WERI-Rb-1 (cell line): ENCODE measurements around the gene CCDC160.
"Not testable (repeated sequence)": the region's sequence is repeated elsewhere in the genome, so short reads cannot be mapped to it uniquely, and the experiment has no call there.

Experiments
- DNase-seq: peaks from one replicate; pipeline ENCODE4 v3.0.0-alpha.2; 2020
- H3K27ac ChIP-seq: fragments of 250-450 bp; sonication (Bioruptor Pico); 2 replicates; pipeline ENCODE4 v1.5.1; 2020; ENCODE audit warnings: mild to moderate bottlenecking, moderate library complexity
- H3K27me3 ChIP-seq: fragments of 250-450 bp; sonication (Bioruptor Pico); 2 replicates; pipeline ENCODE4 v1.5.1; 2021; ENCODE audit warnings: mild to moderate bottlenecking, low read depth, moderate library complexity; ENCODE audit not compliant: insufficient read depth, severe bottlenecking
- H3K36me3 ChIP-seq: fragments of 250-450 bp; sonication (Bioruptor Pico); 2 replicates; pipeline ENCODE4 v1.5.1; 2020; ENCODE audit warnings: mild to moderate bottlenecking, moderate library complexity
- H3K4me3 ChIP-seq: 2 replicates; pipeline ENCODE4 v1.5.1; 2011; ENCODE audit warnings: low read depth, mild to moderate bottlenecking, control low read depth, low read length
- H3K9me3 ChIP-seq: fragments of 250-450 bp; sonication (Bioruptor Pico); 2 replicates; pipeline ENCODE4 v1.5.1; 2021; ENCODE audit warnings: mild to moderate bottlenecking, moderate library complexity; ENCODE audit not compliant: severe bottlenecking
- CTCF ChIP-seq: IDR thresholded peaks from 2 replicates; pipeline ENCODE4 v1.5.1; 2011; ENCODE audit warnings: low read depth, mild to moderate bottlenecking, control low read depth, inconsistent platforms, low read length

CCDC160 gene

GRCh38 chrX:134210465-134210864 is 26.5 kb upstream of the CCDC160 start:
- Histone ChIP-seq H3K27me3 (peaks cover 41% of the 10 kb centered on the region), H3K9me3 (no peaks in the 10 kb centered on the region), H3K36me3 (no peaks in the 10 kb centered on the region), H3K4me3 (no peak overlapping the region), H3K27ac (no peak overlapping the region)
- no peak for DNase-seq
- TF ChIP-seq CTCF: no peak

GRCh38 chrX:134235236-134235635 is 1.7 kb upstream of the CCDC160 start:
- DNase-seq: no peak
- no peak overlapping the region for H3K27ac ChIP-seq
- no peak for TF ChIP-seq CTCF
- peaks cover 2% of the 10 kb centered on the region for H3K9me3 ChIP-seq
- peaks cover 75% of the 10 kb centered on the region for H3K27me3 ChIP-seq
- H3K4me3 ChIP-seq: no peak overlapping the region
- H3K36me3 ChIP-seq: no peaks in the 10 kb centered on the region

- not testable (repeated sequence) for DNase-seq, H3K36me3 ChIP-seq, H3K4me3 ChIP-seq, H3K9me3 ChIP-seq, H3K27ac ChIP-seq
- peaks cover 69% of the 10 kb centered on the region for H3K27me3 ChIP-seq
These were observed 1.2 kb downstream of the CCDC160 start for GRCh38 chrX:134238144-134238543.

- Histone ChIP-seq H3K4me3 (no peak overlapping the region), H3K9me3 (peaks cover 2% of the 10 kb centered on the region), H3K36me3 (no peaks in the 10 kb centered on the region), H3K27ac (no peak overlapping the region), H3K27me3 (peaks cover 70% of the 10 kb centered on the region)
- DNase-seq: no peak
- TF ChIP-seq CTCF: no peak
These were observed 2.0 kb downstream of the CCDC160 start for GRCh38 chrX:134239016-134239415.

- TF ChIP-seq CTCF: no peak
- peaks cover 2% of the 10 kb centered on the region for H3K9me3 ChIP-seq
- DNase-seq: no peak
- peaks cover 63% of the 10 kb centered on the region for H3K27me3 ChIP-seq
- no peaks in the 10 kb centered on the region for H3K36me3 ChIP-seq
- no peak overlapping the region for H3K27ac ChIP-seq
- no peak overlapping the region for H3K4me3 ChIP-seq
These were observed 3.2 kb downstream of the CCDC160 start for GRCh38 chrX:134240209-134240608.

GRCh38 chrX:134241960-134242619 is 5.1 kb downstream of the CCDC160 start:
- H3K4me3 ChIP-seq: no peak overlapping the region
- no peaks in the 10 kb centered on the region for H3K9me3 ChIP-seq
- H3K36me3 ChIP-seq: no peaks in the 10 kb centered on the region
- H3K27me3 ChIP-seq: peaks cover 56% of the 10 kb centered on the region
- no peak for TF ChIP-seq CTCF
- no peak overlapping the region for H3K27ac ChIP-seq
- DNase-seq: no peak
